GM12872 (cell line): ENCODE results near the gene ZNF488.

Experiments
- CTCF ChIP-seq: IDR thresholded peaks from 3 replicates; pipeline ENCODE4 v1.5.1; 2011; ENCODE audit warnings: low read depth, mild to moderate bottlenecking, low read length, moderate library complexity; ENCODE audit not compliant: insufficient read depth

The ZNF488 gene

GRCh38 chr10:47389619-47390018, 5.5 kb upstream of the ZNF488 start:
- no peak for TF ChIP-seq CTCF

GRCh38 chr10:47388879-47389278, 4.8 kb upstream of the ZNF488 start:
- TF ChIP-seq CTCF = no peak

- no peak for TF ChIP-seq CTCF
Observed at GRCh38 chr10:47383261-47384147, 589 bp downstream of the ZNF488 start.

DNA sequence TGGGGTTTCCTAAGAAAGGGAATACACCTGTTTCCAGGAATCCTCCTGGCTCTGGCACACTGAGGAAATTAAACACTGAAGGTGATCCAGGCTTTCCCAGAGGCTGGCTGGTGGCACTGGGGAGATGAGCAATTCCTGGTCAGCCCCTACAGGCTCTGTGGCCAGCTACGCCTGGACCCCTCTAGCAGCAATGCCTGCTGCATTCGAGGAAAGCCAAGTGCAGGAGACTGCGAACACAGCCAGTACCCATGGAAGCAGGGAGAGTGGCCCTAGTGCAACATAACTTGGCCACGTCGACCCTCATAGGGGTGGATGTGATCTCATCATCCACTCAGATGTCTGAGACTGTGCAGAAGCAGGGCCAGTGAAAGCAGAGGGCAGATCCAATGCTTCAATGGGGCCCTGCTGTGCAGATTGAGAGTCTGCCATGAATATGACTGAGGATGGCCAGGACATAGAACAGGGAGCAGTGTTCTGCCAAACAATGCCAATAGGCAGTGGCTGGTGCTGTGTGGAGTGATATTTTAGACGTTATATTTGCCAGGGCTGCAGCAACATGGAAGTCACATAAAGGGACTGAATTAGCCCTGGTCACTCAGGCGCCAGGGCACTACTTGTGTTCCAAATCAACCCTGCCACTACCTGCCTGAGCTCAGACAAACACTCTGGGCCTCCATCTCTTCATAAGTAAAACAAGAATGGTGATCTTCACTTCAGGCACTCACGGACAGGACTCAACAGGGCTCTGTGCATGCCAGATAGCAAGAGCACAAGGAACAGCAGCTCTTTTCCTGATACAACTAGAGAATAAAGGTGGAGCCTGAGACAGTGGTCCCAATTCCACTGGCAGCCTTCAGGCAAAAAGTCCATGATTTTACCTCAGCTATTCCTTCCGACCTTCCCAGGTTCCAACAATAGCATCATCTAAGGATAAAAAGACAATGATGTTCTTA, 2.4 kb downstream of the ZNF488 start:
- no peak for TF ChIP-seq CTCF

- no peak for TF ChIP-seq CTCF
Observed at GRCh38 chr10:47381103-47381395, 3.0 kb downstream of the ZNF488 start.

- no peak for TF ChIP-seq CTCF
Observed at GRCh38 chr10:47380341-47381102, 3.6 kb downstream of the ZNF488 start.

GRCh38 chr10:47379901-47380300, 4.2 kb downstream of the ZNF488 start:
- TF ChIP-seq CTCF = no peak
